ENCODE results near the gene FADS3. TPM values are rescaled to one million over a fixed set of nuclear protein-coding genes. Genes with fewer than 3 reads are reported as not detected.

The FADS3 gene
- total and polyA plus RNA-seq, 2 of the 13 experiments (the other 11 are each of a cell fraction or from before 2014, with no cell fraction given), result 13.4 to 23.2 TPM

DNA sequence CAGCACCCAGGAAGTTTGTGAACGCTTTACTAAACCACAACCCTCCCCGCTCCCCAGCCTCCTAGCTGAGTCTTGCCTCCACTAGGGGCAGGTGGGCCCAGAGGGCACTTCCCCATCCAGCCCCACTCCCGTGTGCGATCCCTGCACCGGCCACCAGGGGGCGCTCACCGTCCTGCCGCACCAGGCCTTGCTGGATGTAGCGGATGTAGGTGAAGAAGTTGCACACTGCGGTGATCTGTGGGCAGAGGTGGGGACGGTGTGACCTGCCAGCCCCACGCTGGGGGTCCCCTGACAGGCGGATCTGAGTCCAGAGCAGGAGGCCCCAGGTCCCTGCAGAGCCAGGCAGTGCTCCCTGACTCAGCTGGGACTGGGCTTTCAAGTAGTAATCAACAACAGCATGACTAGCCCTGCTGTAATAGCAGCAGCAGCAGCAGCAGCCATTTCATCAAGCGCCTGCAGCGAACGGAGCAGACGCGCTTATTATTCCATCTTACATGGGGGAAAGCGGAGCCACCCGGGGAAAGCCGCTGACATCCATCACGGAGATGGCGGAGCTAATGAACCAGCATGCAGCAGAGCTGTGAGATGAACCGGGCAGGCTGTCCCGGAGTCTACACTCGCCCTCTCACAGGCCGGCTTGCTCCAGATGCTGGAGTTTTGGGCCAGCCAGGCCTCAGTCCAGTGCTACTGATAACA is 7.9 kb upstream of the FADS3 start (continued):
- TF ChIP-seq PTBP1 (IDR thresholded peaks at IDR 0.05; ENCODE audit: low read depth, low read length, poor library complexity, severe bottlenecking) (peak; percentile 52), PAXIP1 (CRISPR knock-in tag; conservative IDR thresholded peaks at IDR 0.05) (0 out of 2 replicates have a peak, but pooled peaks have one; percentile 21), HNRNPUL1 (IDR thresholded peaks at IDR 0.05; ENCODE audit: low read depth, low read length) (no peak), HOXA7 (CRISPR knock-in tag; IDR thresholded peaks at IDR 0.05) (no peak), FOXA1 (IDR thresholded peaks at IDR 0.05) (no peak), FOXA1 (CRISPR knock-in tag; IDR thresholded peaks at IDR 0.05) (peak; percentile 30; the same call in 1 of the 2 replicates), ZBTB38 (CRISPR knock-in tag; IDR thresholded peaks at IDR 0.05) (no peak), ARNTL (CRISPR knock-in tag; IDR thresholded peaks at IDR 0.05) (no peak), ZNF607 (CRISPR knock-in tag; IDR thresholded peaks at IDR 0.05; ENCODE audit: borderline replicate concordance) (no peak), BRD4 (CRISPR knock-in tag; IDR thresholded peaks at IDR 0.05) (peak; percentile 50; the same call in 1 of the 2 replicates), TOPORS (CRISPR knock-in tag; IDR thresholded peaks at IDR 0.05) (no peak), ZNF850 (CRISPR knock-in tag; conservative IDR thresholded peaks at IDR 0.05) (no peak), ZNF142 (CRISPR knock-in tag; IDR thresholded peaks at IDR 0.05) (no peak), BCL3 (CRISPR knock-in tag; IDR thresholded peaks at IDR 0.05) (no peak), ZNF350 (CRISPR knock-in tag; IDR thresholded peaks at IDR 0.05; ENCODE audit: borderline replicate concordance, low read depth) (peak; percentile 67; the same call in 1 of the 2 replicates), NFIB (CRISPR knock-in tag; IDR thresholded peaks at IDR 0.05; ENCODE audit: borderline replicate concordance) (no peak), ZNF577 (CRISPR knock-in tag; IDR thresholded peaks at IDR 0.05; ENCODE audit: borderline replicate concordance, low read depth) (no peak)
- TF ChIP-seq, protein P1, sequence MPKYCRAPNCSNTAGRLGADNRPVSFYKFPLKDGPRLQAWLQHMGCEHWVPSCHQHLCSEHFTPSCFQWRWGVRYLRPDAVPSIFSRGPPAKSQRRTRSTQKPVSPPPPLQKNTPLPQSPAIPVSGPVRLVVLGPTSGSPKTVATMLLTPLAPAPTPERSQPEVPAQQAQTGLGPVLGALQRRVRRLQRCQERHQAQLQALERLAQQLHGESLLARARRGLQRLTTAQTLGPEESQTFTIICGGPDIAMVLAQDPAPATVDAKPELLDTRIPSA (CRISPR knock-in tag; IDR thresholded peaks at IDR 0.05; ENCODE audit: borderline replicate concordance), result no peak
